HG02870 (cell line): ENCODE data around the gene SRCIN1.

ENCODE experiments used
- ATAC-seq: cut with Tn5 transposase; IDR thresholded peaks from one replicate; pipeline ENCODE4 v1.9.1; 2021; ENCODE audit warnings: mild to moderate bottlenecking, moderate library complexity; ENCODE audit not compliant: unreplicated experiment

SRCIN1 gene

GRCh38 chr17:38617967-38618760 is 12.4 kb upstream of the SRCIN1 start:
- ATAC-seq: no peak

- ATAC-seq: no peak
These were observed 11.5 kb upstream of the SRCIN1 start for GRCh38 chr17:38617074-38617860.

- no peak for ATAC-seq
These were observed 10.6 kb upstream of the SRCIN1 start for GRCh38 chr17:38616361-38616760.

- no peak for ATAC-seq
These were observed 8.4 kb upstream of the SRCIN1 start for GRCh38 chr17:38613981-38614779.

- ATAC-seq: no peak
These were observed 7.8 kb upstream of the SRCIN1 start for GRCh38 chr17:38613525-38613980.

- no peak for ATAC-seq
These were observed 6.2 kb upstream of the SRCIN1 start for GRCh38 chr17:38611872-38612376.

- ATAC-seq: no peak
These were observed 5.5 kb upstream of the SRCIN1 start for GRCh38 chr17:38611070-38611786.

GRCh38 chr17:38609280-38610031 is 3.7 kb upstream of the SRCIN1 start:
- ATAC-seq: no peak

- no peak for ATAC-seq
These were observed 2.9 kb upstream of the SRCIN1 start for GRCh38 chr17:38608648-38609047.

GRCh38 chr17:38606646-38607611 is 1.2 kb upstream of the SRCIN1 start:
- no peak for ATAC-seq

- no peak for ATAC-seq
These were observed 326 bp downstream of the SRCIN1 start for GRCh38 chr17:38605411-38605840.

GRCh38 chr17:38604479-38605403 is 1.0 kb downstream of the SRCIN1 start:
- no peak for ATAC-seq

GRCh38 chr17:38603786-38604478 is 1.8 kb downstream of the SRCIN1 start:
- no peak for ATAC-seq

GRCh38 chr17:38602956-38603785 is 2.6 kb downstream of the SRCIN1 start:
- no peak for ATAC-seq

- ATAC-seq: no peak
These were observed 3.3 kb downstream of the SRCIN1 start for GRCh38 chr17:38602453-38602852.
